Neural progenitor cell (in vitro differentiated cells): Measurements from ENCODE around the gene CIROP. TPM values are rescaled to one million over a fixed set of nuclear protein-coding genes. Genes with fewer than 3 reads are reported as not detected.

ENCODE experiments used
- DNase-seq: peaks from one replicate; pipeline ENCODE4 v3.0.0-alpha.2; 2016; ENCODE audit warnings: low spot score
- H2AFZ ChIP-seq: fragments of 200-600 bp; sonication (generic); replicated peaks from 2 replicates; pipeline ENCODE4 v1.6.1; 2016; ENCODE audit warnings: antibody characterized with exemption
- H3F3A ChIP-seq: fragments of 200-600 bp; sonication (generic); 2 replicates; pipeline ENCODE4 v1.6.1; 2016; ENCODE audit warnings: antibody characterized with exemption, low read depth
- H3K27ac ChIP-seq: fragments of 200-600 bp; sonication (generic); 2 replicates; pipeline ENCODE4 v1.5.1; 2016; ENCODE audit warnings: mild to moderate bottlenecking
- H3K27me3 ChIP-seq: fragments of 200-600 bp; sonication (generic); 2 replicates; pipeline ENCODE4 v1.6.1; 2016; ENCODE audit warnings: mild to moderate bottlenecking, moderate library complexity
- H3K36me3 ChIP-seq: fragments of 200-600 bp; sonication (generic); 2 replicates; pipeline ENCODE4 v1.5.1; 2016
- H3K4me1 ChIP-seq: fragments of 200-600 bp; sonication (generic); 2 replicates; pipeline ENCODE4 v1.6.1; 2016; ENCODE audit warnings: mixed run types
- H3K4me2 ChIP-seq: fragments of 200-600 bp; sonication (generic); 2 replicates; pipeline ENCODE4 v1.6.1; 2016
- H3K4me3 ChIP-seq: fragments of 200-600 bp; sonication (generic); 2 replicates; pipeline ENCODE4 v1.5.1; 2016
- H3K79me2 ChIP-seq: fragments of 200-600 bp; sonication (generic); 2 replicates; pipeline ENCODE4 v1.6.1; 2016; ENCODE audit warnings: low read depth
- H3K9ac ChIP-seq: fragments of 200-600 bp; sonication (generic); 2 replicates; pipeline ENCODE4 v1.6.1; 2016
- H3K9me3 ChIP-seq: fragments of 200-600 bp; sonication (generic); 2 replicates; pipeline ENCODE4 v1.5.1; 2016; ENCODE audit warnings: low read depth
- H4K20me1 ChIP-seq: fragments of 200-600 bp; sonication (generic); 2 replicates; pipeline ENCODE4 v1.6.1; 2016; ENCODE audit warnings: low read depth
- H3K27ac Mint-ChIP-seq: 3 replicates; pipeline ENCODE4 v1.8.0; 2021; ENCODE audit warnings: mixed read lengths
- H3K27me3 Mint-ChIP-seq: 2 replicates; pipeline ENCODE4 v1.8.0; 2022; ENCODE audit warnings: low read depth, mild to moderate bottlenecking, inconsistent platforms, moderate library complexity, mixed read lengths; ENCODE audit not compliant: insufficient read depth
- H3K36me3 Mint-ChIP-seq: 3 replicates; pipeline ENCODE4 v1.8.0; 2021; ENCODE audit warnings: mixed read lengths
- H3K4me1 Mint-ChIP-seq: 3 replicates; pipeline ENCODE4 v1.8.0; 2021; ENCODE audit warnings: mixed read lengths
- H3K4me3 Mint-ChIP-seq: 3 replicates; pipeline ENCODE4 v1.8.0; 2021; ENCODE audit warnings: mild to moderate bottlenecking, moderate library complexity, mixed read lengths
- H3K9me3 Mint-ChIP-seq: 3 replicates; pipeline ENCODE4 v1.8.0; 2020; ENCODE audit warnings: mixed read lengths
- EZH2 ChIP-seq: fragments of 200-600 bp; sonication (generic); IDR thresholded peaks from 2 replicates; pipeline ENCODE4 v1.6.1; 2017; ENCODE audit warnings: antibody characterized with exemption, mild to moderate bottlenecking, moderate library complexity
- EZH2phosphoT487 ChIP-seq: fragments of 200-600 bp; sonication (generic); IDR thresholded peaks from 2 replicates; pipeline ENCODE4 v1.6.1; 2017; ENCODE audit warnings: antibody characterized with exemption
- total RNA-seq: library from RNA; depleted of rRNA; stranded (reverse); fragments of >200 nt; gene quantifications from 2 replicates; pipeline ENCODE4 v1.2.3, GENCODE V29; 2015; ENCODE audit warnings: low replicate concordance
- TF ChIP-seq, protein P1 (sequence below): fragments of 200-600 bp; sonication (generic); IDR thresholded peaks from 2 replicates; pipeline ENCODE4 v1.5.1; 2017; ENCODE audit warnings: antibody characterized with exemption, mild to moderate bottlenecking

The CIROP gene
- total RNA-seq, 1 donor from 2014 or later = 0.06 TPM

DNA sequence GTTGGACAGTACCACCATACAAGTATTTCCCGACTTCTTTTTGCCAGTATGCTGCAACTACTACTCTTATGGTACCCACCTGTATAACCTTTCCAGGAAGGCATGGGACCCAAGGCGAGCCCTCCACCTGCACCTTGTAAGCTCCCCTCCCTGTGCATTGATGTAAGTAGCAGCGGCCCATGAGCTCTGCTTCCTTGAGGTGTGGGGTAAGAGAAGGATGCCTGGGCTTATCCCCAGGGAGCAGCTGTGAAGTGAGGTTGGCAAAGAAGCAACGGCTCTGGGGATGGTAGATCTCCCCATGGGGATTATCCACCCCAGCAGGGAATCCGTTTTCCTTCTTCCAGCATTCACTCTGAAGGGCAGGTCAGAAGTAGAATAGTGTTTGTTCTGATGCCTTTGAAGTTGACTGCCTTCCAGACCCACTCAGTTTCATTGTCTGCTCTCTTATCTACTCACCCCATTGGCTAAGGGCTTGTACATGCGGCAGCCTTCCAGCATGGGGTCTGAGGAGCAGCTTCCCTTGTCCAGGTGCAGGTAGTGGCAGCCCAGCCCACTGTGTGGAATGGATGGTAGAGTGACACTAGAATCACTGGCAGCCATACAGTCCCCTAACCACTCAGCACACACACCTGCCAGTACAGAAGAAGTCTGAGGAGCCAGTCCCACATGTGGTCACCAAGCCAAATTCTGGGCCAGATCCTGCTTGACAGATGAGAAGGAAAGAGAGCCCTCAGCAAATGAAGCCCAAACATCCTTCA, 3.4 kb downstream of the CIROP start:
- no peak overlapping the region for H3K4me3 ChIP-seq
- H3K4me3 Mint-ChIP-seq = no peak overlapping the region
- no peak overlapping the region for H3K27ac Mint-ChIP-seq

DNA sequence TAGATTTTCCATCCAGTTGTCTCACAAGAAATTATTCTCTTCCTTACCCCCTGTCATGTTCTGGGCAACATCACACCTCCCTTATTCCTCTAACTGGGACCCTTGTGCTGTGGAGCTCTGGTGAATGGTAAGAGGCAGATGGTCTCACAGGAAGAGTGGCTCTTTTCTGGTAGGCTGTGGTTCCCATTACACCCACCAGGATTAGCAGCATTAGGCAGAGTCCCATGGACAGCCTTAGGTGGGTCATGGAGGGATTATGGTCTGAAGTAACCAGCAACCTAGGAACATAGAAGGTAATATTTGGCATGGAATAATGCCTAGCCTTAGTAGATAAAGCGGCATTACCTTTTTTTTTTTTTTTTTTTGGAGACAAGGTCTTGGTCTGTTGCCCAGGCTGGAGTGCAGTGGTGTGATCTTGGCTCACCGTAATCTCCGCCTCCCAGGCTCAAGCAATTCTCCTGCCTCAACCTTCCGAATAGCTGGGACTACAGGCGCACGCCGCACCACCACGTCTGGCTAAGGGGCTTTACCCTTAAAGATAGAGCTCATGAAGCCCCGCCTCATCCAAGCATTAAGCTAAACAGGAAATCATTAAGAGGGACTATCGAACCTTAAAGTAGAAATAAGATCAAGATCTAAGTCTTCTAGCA, 5.5 kb downstream of the CIROP start:
- TF ChIP-seq EZH2phosphoT487 = no peak
- TF ChIP-seq EZH2 = no peak
- TF ChIP-seq, protein P1, sequence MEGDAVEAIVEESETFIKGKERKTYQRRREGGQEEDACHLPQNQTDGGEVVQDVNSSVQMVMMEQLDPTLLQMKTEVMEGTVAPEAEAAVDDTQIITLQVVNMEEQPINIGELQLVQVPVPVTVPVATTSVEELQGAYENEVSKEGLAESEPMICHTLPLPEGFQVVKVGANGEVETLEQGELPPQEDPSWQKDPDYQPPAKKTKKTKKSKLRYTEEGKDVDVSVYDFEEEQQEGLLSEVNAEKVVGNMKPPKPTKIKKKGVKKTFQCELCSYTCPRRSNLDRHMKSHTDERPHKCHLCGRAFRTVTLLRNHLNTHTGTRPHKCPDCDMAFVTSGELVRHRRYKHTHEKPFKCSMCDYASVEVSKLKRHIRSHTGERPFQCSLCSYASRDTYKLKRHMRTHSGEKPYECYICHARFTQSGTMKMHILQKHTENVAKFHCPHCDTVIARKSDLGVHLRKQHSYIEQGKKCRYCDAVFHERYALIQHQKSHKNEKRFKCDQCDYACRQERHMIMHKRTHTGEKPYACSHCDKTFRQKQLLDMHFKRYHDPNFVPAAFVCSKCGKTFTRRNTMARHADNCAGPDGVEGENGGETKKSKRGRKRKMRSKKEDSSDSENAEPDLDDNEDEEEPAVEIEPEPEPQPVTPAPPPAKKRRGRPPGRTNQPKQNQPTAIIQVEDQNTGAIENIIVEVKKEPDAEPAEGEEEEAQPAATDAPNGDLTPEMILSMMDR = no peak
- Mint-ChIP-seq H3K4me3 (peak overlapping the region; percentile 63), H3K36me3 (peaks cover 12% of the 10 kb centered on the region), H3K27me3 (peaks cover 4% of the 10 kb centered on the region), H3K27ac (no peak overlapping the region), H3K9me3 (peaks cover 2% of the 10 kb centered on the region), H3K4me1 (peaks cover 18% of the 10 kb centered on the region)
- H3K9ac ChIP-seq = no peak overlapping the region
- no peaks in the 10 kb centered on the region for H3K27me3 ChIP-seq
- peaks cover 5% of the 10 kb centered on the region for H3K4me1 ChIP-seq
- peaks cover 18% of the 10 kb centered on the region for H3F3A ChIP-seq
- peaks cover 40% of the 10 kb centered on the region for H3K79me2 ChIP-seq
- no peak overlapping the region for H3K4me3 ChIP-seq
- no peaks in the 10 kb centered on the region for H3K9me3 ChIP-seq
- no peak for DNase-seq
- peaks cover 14% of the 10 kb centered on the region for H4K20me1 ChIP-seq
- H3K27ac ChIP-seq = no peak overlapping the region
- no peaks in the 10 kb centered on the region for H3K36me3 ChIP-seq
- no peak overlapping the region for H3K4me2 ChIP-seq
- H2AFZ ChIP-seq = no peak overlapping the region

More for the DNA sequence above, 3.4 kb downstream of the CIROP start:
- peaks cover 12% of the 10 kb centered on the region for H3K36me3 Mint-ChIP-seq
- Histone ChIP-seq H3K27me3 (no peaks in the 10 kb centered on the region), H3K4me2 (no peak overlapping the region), H2AFZ (no peak overlapping the region), H3F3A (peaks cover 16% of the 10 kb centered on the region), H3K79me2 (peaks cover 29% of the 10 kb centered on the region), H3K9ac (no peak overlapping the region), H3K4me1 (peaks cover 8% of the 10 kb centered on the region), H4K20me1 (peaks cover 8% of the 10 kb centered on the region), H3K27ac (no peak overlapping the region), H3K36me3 (no peaks in the 10 kb centered on the region), H3K9me3 (no peaks in the 10 kb centered on the region)
- peaks cover 2% of the 10 kb centered on the region for H3K9me3 Mint-ChIP-seq
- no peak for DNase-seq
- H3K27me3 Mint-ChIP-seq = peaks cover 6% of the 10 kb centered on the region
- H3K4me1 Mint-ChIP-seq = peaks cover 28% of the 10 kb centered on the region
- TF ChIP-seq, protein P1 = no peak
- no peak for TF ChIP-seq EZH2phosphoT487
- TF ChIP-seq EZH2 = no peak

DNA sequence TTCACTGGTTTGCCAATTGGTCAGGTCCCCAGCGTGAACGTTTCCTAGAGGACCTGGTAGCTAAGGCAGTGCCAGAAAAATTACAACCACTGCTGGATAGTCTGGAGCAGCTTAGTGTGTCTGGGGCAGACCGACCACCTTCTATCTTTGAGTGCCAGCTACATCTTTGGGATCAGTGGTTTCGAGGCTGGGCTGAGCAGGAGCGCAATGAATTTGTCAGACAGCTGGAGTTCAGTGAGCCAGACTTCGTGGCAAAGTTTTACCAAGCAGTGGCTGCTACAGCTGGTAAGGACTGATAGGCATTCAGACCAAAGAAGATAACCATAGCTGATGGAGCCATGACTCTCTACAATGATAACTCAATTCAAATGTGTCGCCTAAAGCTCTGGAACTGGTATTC, 7.0 kb downstream of the CIROP start:
- TF ChIP-seq, protein P1 = no peak
- TF ChIP-seq EZH2phosphoT487 (no peak), EZH2 (no peak)
- Histone ChIP-seq H3K4me2 (no peak overlapping the region), H2AFZ (no peak overlapping the region), H3K9ac (peak overlapping the region; percentile 0), H3K79me2 (peaks cover 56% of the 10 kb centered on the region), H3K36me3 (no peaks in the 10 kb centered on the region), H3F3A (peaks cover 25% of the 10 kb centered on the region), H4K20me1 (peaks cover 29% of the 10 kb centered on the region), H3K4me3 (no peak overlapping the region), H3K27me3 (no peaks in the 10 kb centered on the region), H3K4me1 (peaks cover 18% of the 10 kb centered on the region), H3K27ac (no peak overlapping the region), H3K9me3 (no peaks in the 10 kb centered on the region)
- H3K27me3 Mint-ChIP-seq = peaks cover 2% of the 10 kb centered on the region
- no peak overlapping the region for H3K27ac Mint-ChIP-seq
- H3K4me3 Mint-ChIP-seq = no peak overlapping the region
- H3K36me3 Mint-ChIP-seq = peaks cover 15% of the 10 kb centered on the region
- H3K4me1 Mint-ChIP-seq = peaks cover 26% of the 10 kb centered on the region
- no peak for DNase-seq
- H3K9me3 Mint-ChIP-seq = peaks cover under 1% of the 10 kb centered on the region
